ENCODE results near the gene GGA2.

Gene GGA2

GRCh38 chr16:23480257-23480656 is 30.0 kb downstream of the GGA2 start:
- no peak overlapping the region for H3K4me3 ChIP-seq (ENCODE audit: low read depth, low read length)
- no peaks in the 10 kb centered on the region for H3K4me1 ChIP-seq (ENCODE audit: control insufficient read depth, insufficient read depth, low read length)
- ChIA-PET POLR2A (interaction anchor here (1.1 kb wide), 1 partner anchor 29 kb away, joined by 3 read pairs; no protein-coding TSS in a partner anchor), CTCF (interaction anchor here (0.6 kb wide), 1 partner anchor 7 kb away, joined by 5 read pairs; no protein-coding TSS in a partner anchor)
- H3K9me3 ChIP-seq (ENCODE audit: control insufficient read depth, insufficient read depth, low read depth, low read length): no peaks in the 10 kb centered on the region
- TF ChIP-seq ZNF529 (tag by site-specific recombination; IDR thresholded peaks at IDR 0.05; ENCODE audit: insufficient replicate concordance): no peak
- TF ChIP-seq KLF16 (tag by site-specific recombination; IDR thresholded peaks at IDR 0.05): no peak
- TF ChIP-seq ZNF157 (tag by site-specific recombination; IDR thresholded peaks at IDR 0.05): no peak
- no peak for TF ChIP-seq BCL11A (tag by site-specific recombination; IDR thresholded peaks at IDR 0.05; ENCODE audit: low read depth)
- TF ChIP-seq KLF1 (tag by site-specific recombination; IDR thresholded peaks at IDR 0.05): no peak
- no peak for TF ChIP-seq ZBTB20 (tag by site-specific recombination; IDR thresholded peaks at IDR 0.05)
- TF ChIP-seq ZBTB26 (tag by site-specific recombination; optimal IDR thresholded peaks at IDR 0.05): no peak
- no peak for TF ChIP-seq SALL2 (tag by site-specific recombination; IDR thresholded peaks at IDR 0.05; ENCODE audit: borderline replicate concordance)
- TF ChIP-seq CTCF (tag by site-specific recombination; IDR thresholded peaks at IDR 0.05): no peak
- no peak for TF ChIP-seq ZNF19 (tag by site-specific recombination; IDR thresholded peaks at IDR 0.05; ENCODE audit: low read depth)
- no peak for TF ChIP-seq GLI4 (tag by site-specific recombination; IDR thresholded peaks at IDR 0.05)
- peaks cover 42 to 92% of the 10 kb centered on the region in 2 experiments for H3K36me3 ChIP-seq (ENCODE audit: control insufficient read depth in 2 of 2, insufficient read depth in 1 of 2, low read length in 2 of 2)
- H3K27ac ChIP-seq (ENCODE audit: extremely low read depth, low read depth, low read length): no peak overlapping the region

GRCh38 chr16:23479138-23479537 is 31.2 kb downstream of the GGA2 start:
- Histone ChIP-seq H3K27ac (ENCODE audit: extremely low read depth, low read depth, low read length) (no peak overlapping the region), H3K4me3 (ENCODE audit: low read depth, low read length) (no peak overlapping the region), H3K9me3 (ENCODE audit: control insufficient read depth, insufficient read depth, low read depth, low read length) (no peaks in the 10 kb centered on the region), H3K4me1 (ENCODE audit: control insufficient read depth, insufficient read depth, low read length) (no peaks in the 10 kb centered on the region), H3K36me3 (ENCODE audit: control insufficient read depth in 2 of 2, insufficient read depth in 1 of 2, low read length in 2 of 2) (peaks cover 54 to 92% of the 10 kb centered on the region in 2 experiments)
- POLR2A ChIA-PET: no interaction called here
- no peak for TF ChIP-seq ZNF610 (tag by site-specific recombination; IDR thresholded peaks at IDR 0.05; ENCODE audit: borderline replicate concordance)
- peak; percentile 80 for TF ChIP-seq ZIC2 (tag by site-specific recombination; IDR thresholded peaks at IDR 0.05)
- CTCF ChIA-PET: interaction anchor here (0.6 kb wide), 1 partner anchor 1804 kb away, joined by 3 read pairs; no protein-coding TSS in a partner anchor

- Histone ChIP-seq H3K27ac (ENCODE audit: extremely low read depth, low read depth, low read length) (no peak overlapping the region), H3K4me3 (ENCODE audit: low read depth, low read length) (no peak overlapping the region), H3K4me1 (ENCODE audit: control insufficient read depth, insufficient read depth, low read length) (no peaks in the 10 kb centered on the region), H3K9me3 (ENCODE audit: control insufficient read depth, insufficient read depth, low read depth, low read length) (no peaks in the 10 kb centered on the region), H3K36me3 (ENCODE audit: control insufficient read depth in 2 of 2, insufficient read depth in 1 of 2, low read length in 2 of 2) (peaks cover 53 to 96% of the 10 kb centered on the region in 2 experiments)
- ChIA-PET CTCF (no interaction called here), POLR2A (no interaction called here)
- TF ChIP-seq ZNF16 (tag by site-specific recombination; IDR thresholded peaks at IDR 0.05; ENCODE audit: low read depth) (no peak), ZNF121 (tag by site-specific recombination; IDR thresholded peaks at IDR 0.05) (no peak), ZNF704 (tag by site-specific recombination; IDR thresholded peaks at IDR 0.05) (no peak), ZNF311 (tag by site-specific recombination; IDR thresholded peaks at IDR 0.05; ENCODE audit: borderline replicate concordance) (no peak), ZNF391 (tag by site-specific recombination; IDR thresholded peaks at IDR 0.05; ENCODE audit: borderline replicate concordance, low read depth) (no peak), ZNF398 (tag by site-specific recombination; IDR thresholded peaks at IDR 0.05) (no peak), ZBTB7A (tag by site-specific recombination; IDR thresholded peaks at IDR 0.05; ENCODE audit: low read depth) (no peak)
Observed at GRCh38 chr16:23478566-23478965, 31.7 kb downstream of the GGA2 start.

Data from HEK293 (cell line).